Fibroblast of pulmonary artery (primary cell): ENCODE measurements around the gene YPEL5.

Experiments used
- DNase-seq: peaks from one replicate; pipeline ENCODE4 v3.0.0-alpha.2; 2010; ENCODE audit warnings: low read depth
- H3K4me3 ChIP-seq: replicated peaks from 2 replicates; pipeline ENCODE4 v1.5.1; 2011; ENCODE audit warnings: low read depth, mild to moderate bottlenecking, control low read depth, low read length, moderate library complexity
- TF ChIP-seq, protein P1 (sequence below): IDR thresholded peaks from 2 replicates; pipeline ENCODE4 v1.5.1; 2011; ENCODE audit warnings: mild to moderate bottlenecking, control low read depth, low read length, inconsistent platforms; ENCODE audit errors: missing control alignments

Gene YPEL5

GRCh38 chr2:30204281-30204680, 57.5 kb downstream of the YPEL5 start:
- DNase-seq, result no peak
- no peak overlapping the region for H3K4me3 ChIP-seq
- TF ChIP-seq, protein P1, sequence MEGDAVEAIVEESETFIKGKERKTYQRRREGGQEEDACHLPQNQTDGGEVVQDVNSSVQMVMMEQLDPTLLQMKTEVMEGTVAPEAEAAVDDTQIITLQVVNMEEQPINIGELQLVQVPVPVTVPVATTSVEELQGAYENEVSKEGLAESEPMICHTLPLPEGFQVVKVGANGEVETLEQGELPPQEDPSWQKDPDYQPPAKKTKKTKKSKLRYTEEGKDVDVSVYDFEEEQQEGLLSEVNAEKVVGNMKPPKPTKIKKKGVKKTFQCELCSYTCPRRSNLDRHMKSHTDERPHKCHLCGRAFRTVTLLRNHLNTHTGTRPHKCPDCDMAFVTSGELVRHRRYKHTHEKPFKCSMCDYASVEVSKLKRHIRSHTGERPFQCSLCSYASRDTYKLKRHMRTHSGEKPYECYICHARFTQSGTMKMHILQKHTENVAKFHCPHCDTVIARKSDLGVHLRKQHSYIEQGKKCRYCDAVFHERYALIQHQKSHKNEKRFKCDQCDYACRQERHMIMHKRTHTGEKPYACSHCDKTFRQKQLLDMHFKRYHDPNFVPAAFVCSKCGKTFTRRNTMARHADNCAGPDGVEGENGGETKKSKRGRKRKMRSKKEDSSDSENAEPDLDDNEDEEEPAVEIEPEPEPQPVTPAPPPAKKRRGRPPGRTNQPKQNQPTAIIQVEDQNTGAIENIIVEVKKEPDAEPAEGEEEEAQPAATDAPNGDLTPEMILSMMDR, result no peak

DNA sequence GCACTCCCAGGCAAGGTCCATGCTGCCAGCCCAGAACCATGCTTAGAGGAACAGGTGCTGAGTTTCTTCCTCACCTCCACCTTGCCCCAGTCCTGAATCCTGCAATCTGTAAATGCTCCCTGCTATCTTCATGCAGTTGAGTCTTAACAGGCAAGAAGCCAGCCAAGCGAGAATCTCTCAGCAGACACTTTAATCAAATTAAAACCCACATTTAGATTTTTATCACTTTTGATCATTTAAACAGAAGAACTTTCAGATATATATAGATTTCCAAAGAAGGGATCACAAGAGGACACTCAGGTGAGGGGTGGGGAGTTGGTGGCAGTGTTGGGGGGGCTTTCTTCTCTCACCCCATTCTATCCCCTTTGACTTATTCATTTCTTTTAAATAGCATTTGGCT, 58.6 kb downstream of the YPEL5 start:
- TF ChIP-seq, protein P1, result no peak
- no peak overlapping the region for H3K4me3 ChIP-seq
- DNase-seq, result no peak

GRCh38 chr2:30206461-30207430, 59.9 kb downstream of the YPEL5 start:
- TF ChIP-seq, protein P1, result no peak
- no peak for DNase-seq
- H3K4me3 ChIP-seq, result no peak overlapping the region

DNA sequence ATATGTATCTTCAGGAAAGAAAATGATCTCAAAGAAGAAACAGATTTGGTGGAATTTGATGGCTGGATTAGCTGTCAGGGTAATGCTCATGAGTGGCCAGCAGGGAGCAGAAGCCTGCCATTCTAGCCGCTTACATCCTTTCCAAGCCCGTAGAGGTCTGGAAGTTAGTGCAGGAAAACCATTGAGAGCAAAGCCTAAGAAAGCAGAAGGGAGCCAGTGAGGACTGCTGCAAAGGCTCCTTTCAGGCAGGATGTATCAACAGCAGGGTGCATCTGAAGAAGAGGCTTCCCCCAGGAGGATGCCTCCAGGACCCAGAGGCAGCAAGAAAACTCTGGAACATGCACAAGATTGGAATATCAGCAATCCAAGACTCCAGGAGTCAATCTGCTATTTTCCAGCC, 61.6 kb downstream of the YPEL5 start:
- DNase-seq, result peak; percentile 83
- H3K4me3 ChIP-seq, result no peak overlapping the region
- TF ChIP-seq, protein P1, result peak; percentile 97

- TF ChIP-seq, protein P1, result no peak
- DNase-seq, result no peak
- no peak overlapping the region for H3K4me3 ChIP-seq
These were observed 62.4 kb downstream of the YPEL5 start for GRCh38 chr2:30209227-30209626.
